ENCODE measurements around the gene FTO. TPM values are rescaled to one million over a fixed set of nuclear protein-coding genes. Genes with fewer than 3 reads are reported as not detected.

The FTO gene
- total and polyA plus RNA-seq, 4 donors, result 12.2 to 145 (median 57.7) TPM

DNA sequence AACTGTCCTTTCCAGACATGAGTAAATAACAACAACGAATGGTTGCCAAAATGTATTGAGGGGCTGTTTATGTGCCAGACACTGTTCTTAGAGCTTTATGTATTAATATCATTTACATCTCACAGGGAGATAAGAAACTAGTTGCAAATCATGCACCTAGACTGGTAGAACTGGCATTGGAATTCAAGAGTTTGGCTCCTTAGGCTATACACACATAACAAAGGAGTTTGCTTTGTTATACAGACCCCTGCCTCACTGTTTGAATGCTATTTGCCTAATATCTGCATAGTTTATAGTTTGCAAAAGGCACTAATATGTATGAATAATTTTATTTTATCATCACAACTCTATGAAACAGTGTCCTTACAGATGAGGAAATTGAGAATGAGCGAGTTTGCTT, 100.0 kb downstream of the FTO start:
- WGBS, 2 donors, result 86 to 88% methylated on average over 2 of the region's 2 CpGs
- no peak overlapping the region for H3K4me3 ChIP-seq
- H3K27ac ChIP-seq (ENCODE audit: low read depth in 1 of 2, low read length in 1 of 2), result no peak overlapping the region
- H3K9me3 ChIP-seq (ENCODE audit: control insufficient read depth in 4 of 4, insufficient read depth in 3 of 4, low read length in 3 of 4), result peaks cover 0 to 6% (median 0%) of the 10 kb centered on the region in 4 donors
- peaks cover 0 to 6% (median 0%) of the 10 kb centered on the region in 5 donors for H3K4me1 ChIP-seq (ENCODE audit: control insufficient read depth in 5 of 5, insufficient read depth in 5 of 5, low read length in 5 of 5)
- no peaks in the 10 kb centered on the region for H3K27me3 ChIP-seq (ENCODE audit: control insufficient read depth in 3 of 3, insufficient read depth in 3 of 3, low read length in 2 of 3)
- DNase-seq, result no peak
- ATAC-seq (ENCODE audit: insufficient read depth, low FRiP score), result no peak
- no peaks in the 10 kb centered on the region for H3K36me3 ChIP-seq (ENCODE audit: control insufficient read depth in 4 of 4, insufficient read depth in 4 of 4, low read length in 4 of 4)
- TF ChIP-seq, protein P1, sequence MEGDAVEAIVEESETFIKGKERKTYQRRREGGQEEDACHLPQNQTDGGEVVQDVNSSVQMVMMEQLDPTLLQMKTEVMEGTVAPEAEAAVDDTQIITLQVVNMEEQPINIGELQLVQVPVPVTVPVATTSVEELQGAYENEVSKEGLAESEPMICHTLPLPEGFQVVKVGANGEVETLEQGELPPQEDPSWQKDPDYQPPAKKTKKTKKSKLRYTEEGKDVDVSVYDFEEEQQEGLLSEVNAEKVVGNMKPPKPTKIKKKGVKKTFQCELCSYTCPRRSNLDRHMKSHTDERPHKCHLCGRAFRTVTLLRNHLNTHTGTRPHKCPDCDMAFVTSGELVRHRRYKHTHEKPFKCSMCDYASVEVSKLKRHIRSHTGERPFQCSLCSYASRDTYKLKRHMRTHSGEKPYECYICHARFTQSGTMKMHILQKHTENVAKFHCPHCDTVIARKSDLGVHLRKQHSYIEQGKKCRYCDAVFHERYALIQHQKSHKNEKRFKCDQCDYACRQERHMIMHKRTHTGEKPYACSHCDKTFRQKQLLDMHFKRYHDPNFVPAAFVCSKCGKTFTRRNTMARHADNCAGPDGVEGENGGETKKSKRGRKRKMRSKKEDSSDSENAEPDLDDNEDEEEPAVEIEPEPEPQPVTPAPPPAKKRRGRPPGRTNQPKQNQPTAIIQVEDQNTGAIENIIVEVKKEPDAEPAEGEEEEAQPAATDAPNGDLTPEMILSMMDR (IDR thresholded peaks at IDR 0.05; ENCODE audit: control extremely low read depth, extremely low read depth), result no peak
- no peak overlapping the region for H3K9ac ChIP-seq (ENCODE audit: insufficient read depth in 1 of 2, low read length in 2 of 2)

DNA sequence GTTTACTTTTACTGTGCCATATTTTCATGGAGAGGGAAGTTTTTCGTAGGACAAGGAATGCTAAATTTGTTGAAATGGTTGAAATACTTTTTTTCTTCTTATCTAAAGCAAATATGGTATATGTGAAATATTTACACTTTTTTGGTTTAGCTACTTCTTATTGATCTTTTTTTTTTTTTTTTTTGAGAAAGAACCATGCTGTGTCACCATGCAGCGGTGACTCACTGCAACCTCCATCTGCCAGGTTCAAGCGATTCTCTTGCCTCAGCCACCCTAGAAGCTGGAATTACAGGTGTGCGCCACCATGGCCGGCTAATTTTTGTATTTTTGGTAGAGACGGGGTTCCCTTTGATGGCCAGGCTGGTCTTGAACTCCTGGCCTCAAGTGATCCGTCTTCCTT, 100.5 kb downstream of the FTO start:
- ATAC-seq (ENCODE audit: insufficient read depth, low FRiP score), result no peak
- no peak for DNase-seq
- Histone ChIP-seq H3K4me3 (no peak overlapping the region), H3K4me1 (ENCODE audit: control insufficient read depth in 5 of 5, insufficient read depth in 5 of 5, low read length in 5 of 5) (peaks cover 0 to 6% (median 0%) of the 10 kb centered on the region in 5 donors), H3K27ac (ENCODE audit: low read depth in 1 of 2, low read length in 1 of 2) (no peak overlapping the region), H3K27me3 (ENCODE audit: control insufficient read depth in 3 of 3, insufficient read depth in 3 of 3, low read length in 2 of 3) (no peaks in the 10 kb centered on the region), H3K9me3 (ENCODE audit: control insufficient read depth in 4 of 4, insufficient read depth in 3 of 4, low read length in 3 of 4) (peaks cover 0 to 3% (median 0%) of the 10 kb centered on the region in 4 donors), H3K36me3 (ENCODE audit: control insufficient read depth in 4 of 4, insufficient read depth in 4 of 4, low read length in 4 of 4) (no peaks in the 10 kb centered on the region), H3K9ac (ENCODE audit: insufficient read depth in 1 of 2, low read length in 2 of 2) (no peak overlapping the region)
- TF ChIP-seq, protein P1 (IDR thresholded peaks at IDR 0.05; ENCODE audit: control extremely low read depth, extremely low read depth), result no peak
- 92 to 93% methylated on average over 7 of the region's 7 CpGs for WGBS, 2 donors

DNA sequence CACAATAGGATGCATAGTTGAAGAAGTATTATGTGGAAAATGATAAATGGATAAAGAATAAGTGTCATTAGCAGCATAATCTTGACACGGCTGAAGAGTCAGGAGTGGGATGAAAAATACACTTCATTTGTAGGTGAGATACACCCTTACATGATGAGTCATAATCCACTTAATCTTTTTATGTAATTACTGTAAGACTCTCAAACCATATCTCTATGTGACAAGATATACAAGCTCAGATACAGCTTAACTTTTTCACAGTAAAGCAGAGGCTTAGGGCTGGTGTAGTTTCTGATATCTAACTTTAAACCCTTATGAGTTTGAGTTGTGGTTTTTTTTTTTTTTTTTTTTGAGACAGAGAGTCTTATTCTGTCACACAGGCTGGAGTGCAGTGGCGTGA, 101.2 kb downstream of the FTO start:
- no peaks in the 10 kb centered on the region for H3K9me3 ChIP-seq (ENCODE audit: control insufficient read depth in 4 of 4, insufficient read depth in 3 of 4, low read length in 3 of 4)
- ATAC-seq (ENCODE audit: insufficient read depth, low FRiP score) (no peak), DNase-seq (no peak)
- H3K36me3 ChIP-seq (ENCODE audit: control insufficient read depth in 4 of 4, insufficient read depth in 4 of 4, low read length in 4 of 4), result peaks cover 0 to under 1% (median 0%) of the 10 kb centered on the region in 4 donors
- TF ChIP-seq, protein P1 (IDR thresholded peaks at IDR 0.05; ENCODE audit: control extremely low read depth, extremely low read depth), result no peak
- peaks cover 0 to 6% (median 0%) of the 10 kb centered on the region in 5 donors for H3K4me1 ChIP-seq (ENCODE audit: control insufficient read depth in 5 of 5, insufficient read depth in 5 of 5, low read length in 5 of 5)
- H3K27me3 ChIP-seq (ENCODE audit: control insufficient read depth in 3 of 3, insufficient read depth in 3 of 3, low read length in 2 of 3), result no peaks in the 10 kb centered on the region
- no peak overlapping the region for H3K9ac ChIP-seq (ENCODE audit: insufficient read depth in 1 of 2, low read length in 2 of 2)
- WGBS, 2 donors, result 88 to 91% methylated on average over 2 of the region's 2 CpGs
- H3K4me3 ChIP-seq, result no peak overlapping the region
- no peak overlapping the region for H3K27ac ChIP-seq (ENCODE audit: low read depth in 1 of 2, low read length in 1 of 2)

DNA sequence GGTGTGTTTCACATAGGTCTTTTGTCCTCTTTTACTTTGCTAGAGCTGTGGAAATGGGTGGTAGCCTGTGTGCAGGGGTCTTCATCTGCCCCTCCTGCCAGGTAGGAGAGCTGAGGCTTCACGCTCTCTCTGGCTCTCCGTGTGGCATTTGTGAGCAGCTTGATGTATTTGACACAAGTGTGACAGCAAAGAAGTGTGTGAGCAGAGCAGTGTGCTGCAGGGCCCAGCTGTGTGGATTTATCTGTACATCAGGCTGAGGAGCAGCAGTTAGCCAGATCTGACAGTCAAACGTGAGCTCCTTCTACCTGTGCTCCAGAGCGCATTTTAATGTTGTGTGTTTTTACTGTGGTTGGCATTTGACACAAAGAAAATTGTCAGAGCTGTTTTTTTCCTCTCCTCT, 101.8 kb downstream of the FTO start:
- DNase-seq (no peak), ATAC-seq (ENCODE audit: insufficient read depth, low FRiP score) (no peak)
- peaks cover 0 to 6% (median 0%) of the 10 kb centered on the region in 5 donors for H3K4me1 ChIP-seq (ENCODE audit: control insufficient read depth in 5 of 5, insufficient read depth in 5 of 5, low read length in 5 of 5)
- peaks cover 0 to 5% (median 2%) of the 10 kb centered on the region in 4 donors for H3K36me3 ChIP-seq (ENCODE audit: control insufficient read depth in 4 of 4, insufficient read depth in 4 of 4, low read length in 4 of 4)
- H3K9ac ChIP-seq (ENCODE audit: insufficient read depth in 1 of 2, low read length in 2 of 2), result no peak overlapping the region
- no peaks in the 10 kb centered on the region for H3K27me3 ChIP-seq (ENCODE audit: control insufficient read depth in 3 of 3, insufficient read depth in 3 of 3, low read length in 2 of 3)
- H3K9me3 ChIP-seq (ENCODE audit: control insufficient read depth in 4 of 4, insufficient read depth in 3 of 4, low read length in 3 of 4), result no peaks in the 10 kb centered on the region
- WGBS, 2 donors, result 88 to 90% methylated on average over 4 of the region's 4 CpGs
- H3K4me3 ChIP-seq, result no peak overlapping the region
- TF ChIP-seq, protein P1 (IDR thresholded peaks at IDR 0.05; ENCODE audit: control extremely low read depth, extremely low read depth), result no peak
- H3K27ac ChIP-seq (ENCODE audit: low read depth in 1 of 2, low read length in 1 of 2), result no peak overlapping the region
